CD1c-positive myeloid dendritic cell (primary cell): ENCODE data around the gene ACOXL.
A peak's percentile ranks its signal among the peaks of the same experiment; 100 is the strongest.
"Not testable (repeated sequence)": the region's sequence is repeated elsewhere in the genome, so short reads cannot be mapped to it uniquely, and the experiment has no call there.

Experiments used
- DNase-seq: peaks from one replicate; pipeline ENCODE4 v3.0.0-alpha.2; 2016; ENCODE audit errors: extremely low spot score

Gene ACOXL

GRCh38 chr2:111041398-111042202, 309.2 kb downstream of the ACOXL start:
- no peak for DNase-seq

GRCh38 chr2:111042261-111042660, 309.9 kb downstream of the ACOXL start:
- no peak for DNase-seq

GRCh38 chr2:111042772-111043771, 310.7 kb downstream of the ACOXL start:
- peak; percentile 55 for DNase-seq

- no peak for DNase-seq
Measured at GRCh38 chr2:111044066-111044465, 311.7 kb downstream of the ACOXL start.

- DNase-seq: not testable (repeated sequence)
Measured at GRCh38 chr2:111045236-111045635, 312.9 kb downstream of the ACOXL start.

GRCh38 chr2:111045771-111046444, 313.5 kb downstream of the ACOXL start:
- no peak for DNase-seq

GRCh38 chr2:111046670-111047069, 314.3 kb downstream of the ACOXL start:
- no peak for DNase-seq

- no peak for DNase-seq
Measured at GRCh38 chr2:111048856-111049768, 316.7 kb downstream of the ACOXL start.

- no peak for DNase-seq
Measured at GRCh38 chr2:111049792-111050640, 317.6 kb downstream of the ACOXL start.

GRCh38 chr2:111050701-111051376, 318.5 kb downstream of the ACOXL start:
- no peak for DNase-seq

GRCh38 chr2:111052621-111053020, 320.2 kb downstream of the ACOXL start:
- DNase-seq: no peak

GRCh38 chr2:111053266-111053665, 320.9 kb downstream of the ACOXL start:
- DNase-seq: no peak

GRCh38 chr2:111053825-111054515, 321.6 kb downstream of the ACOXL start:
- no peak for DNase-seq

- DNase-seq: no peak
Measured at GRCh38 chr2:111054791-111055691, 322.7 kb downstream of the ACOXL start.

- no peak for DNase-seq
Measured at GRCh38 chr2:111055735-111056134, 323.4 kb downstream of the ACOXL start.

- no peak for DNase-seq
Measured at GRCh38 chr2:111057045-111057444, 324.7 kb downstream of the ACOXL start.

GRCh38 chr2:111057721-111058120, 325.3 kb downstream of the ACOXL start:
- DNase-seq: no peak

GRCh38 chr2:111058264-111058663, 325.9 kb downstream of the ACOXL start:
- no peak for DNase-seq
